Measurements from ENCODE around the gene DPYSL4. TPM values are rescaled to one million over a fixed set of nuclear protein-coding genes. Genes with fewer than 3 reads are reported as not detected.
"Not testable (repeated sequence)": the region's sequence is repeated elsewhere in the genome, so short reads cannot be mapped to it uniquely, and the experiment has no call there.

Gene DPYSL4
- total RNA-seq, 1 donor from 2014 or later: 0.99 TPM

- no peak for DNase-seq
Measured at GRCh38 chr10:132207536-132208461, 21.1 kb downstream of the DPYSL4 start.

GRCh38 chr10:132208462-132209050, 21.8 kb downstream of the DPYSL4 start:
- no peak for DNase-seq

DNA sequence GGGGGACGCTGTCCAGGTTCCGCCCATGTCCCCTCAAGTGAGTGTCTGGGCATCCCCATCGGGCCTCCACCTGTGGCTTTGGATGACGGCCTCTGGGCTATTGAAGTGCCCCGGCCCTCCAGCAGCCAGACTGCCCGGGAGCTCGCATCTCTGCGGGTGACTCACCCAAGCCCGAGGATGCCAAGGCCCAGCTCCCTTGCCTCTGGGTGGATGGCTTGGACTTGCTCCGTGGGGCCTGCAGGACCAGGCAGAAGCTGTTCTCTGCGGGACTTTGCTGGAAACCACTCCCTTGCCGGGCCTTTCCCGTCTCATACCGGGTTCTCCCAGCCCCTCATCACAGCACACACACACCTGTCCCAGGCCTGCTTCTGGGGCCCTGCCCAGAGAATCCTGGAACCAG, 22.4 kb downstream of the DPYSL4 start:
- DNase-seq: no peak

DNA sequence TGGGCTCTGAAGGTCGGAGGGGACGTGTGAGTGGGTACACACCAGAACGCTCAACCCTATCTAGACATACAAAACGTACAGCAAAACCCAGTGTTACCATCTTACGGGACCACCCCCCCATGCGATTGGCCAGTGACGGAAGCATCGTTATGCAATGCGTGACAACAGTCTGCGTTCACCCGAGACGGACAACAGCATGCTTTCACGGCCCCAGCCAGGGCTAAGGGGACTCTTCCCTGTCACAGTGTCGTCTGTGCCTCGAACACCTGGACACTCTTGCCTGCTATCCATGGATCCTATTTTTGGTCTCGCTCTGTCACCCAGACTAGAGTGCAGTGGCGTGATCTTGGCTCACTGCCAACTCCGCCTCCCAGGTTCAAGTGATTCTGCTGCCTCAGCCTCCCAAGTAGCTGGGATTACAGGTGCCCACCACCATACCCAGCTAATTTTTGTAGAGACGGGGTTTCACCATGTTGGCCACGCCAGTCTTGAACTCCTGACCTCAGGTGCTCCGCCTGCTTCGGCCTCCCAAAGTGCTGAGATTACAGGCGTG, 23.3 kb downstream of the DPYSL4 start:
- DNase-seq: no peak

DNA sequence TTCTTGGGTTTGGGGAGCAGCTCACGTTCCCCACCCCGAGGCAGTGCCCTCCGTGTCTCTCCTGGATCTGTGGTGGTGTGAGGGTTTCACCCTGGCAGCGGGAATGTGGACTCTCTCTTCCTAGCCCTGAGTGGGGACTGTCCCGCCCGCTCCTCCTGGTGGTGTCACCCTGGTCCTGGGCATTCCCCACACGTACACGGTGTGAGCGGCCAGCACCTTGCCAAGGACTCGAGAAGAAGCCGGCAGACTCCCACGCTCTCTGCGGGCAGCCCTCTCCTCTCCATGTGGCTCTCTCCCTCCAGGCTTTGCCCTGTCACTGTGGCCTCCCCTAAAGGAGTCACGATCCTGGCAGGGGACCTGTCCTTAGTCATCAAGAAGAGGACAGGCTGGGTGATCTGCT, 24.0 kb downstream of the DPYSL4 start:
- no peak for DNase-seq

DNA sequence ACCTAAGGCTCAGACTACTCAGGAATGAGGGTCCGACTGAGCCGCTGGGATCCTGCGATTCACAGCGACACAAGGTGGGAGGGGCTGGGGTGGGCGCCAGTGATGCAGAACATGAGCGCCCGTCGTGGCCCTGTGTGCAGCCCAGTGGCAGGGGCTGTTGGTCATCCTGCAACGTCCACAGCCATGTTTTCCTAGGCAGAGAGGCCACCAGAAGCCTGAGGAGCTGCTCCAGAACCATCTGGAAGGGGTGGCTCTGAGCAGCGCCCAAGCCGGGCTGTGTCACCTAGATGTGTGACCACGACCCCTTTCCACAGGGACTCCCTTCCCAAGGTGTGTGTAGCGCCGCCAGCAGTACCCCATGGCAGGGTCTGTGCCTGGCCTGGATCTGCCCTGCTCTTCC, 24.5 kb downstream of the DPYSL4 start:
- DNase-seq: no peak

- DNase-seq: no peak
Measured at GRCh38 chr10:132212816-132213215, 26.1 kb downstream of the DPYSL4 start.

- no peak for DNase-seq
Measured at GRCh38 chr10:132213917-132214316, 27.2 kb downstream of the DPYSL4 start.

- DNase-seq: not testable (repeated sequence)
Measured at GRCh38 chr10:132216441-132216840, 29.7 kb downstream of the DPYSL4 start.

DNA sequence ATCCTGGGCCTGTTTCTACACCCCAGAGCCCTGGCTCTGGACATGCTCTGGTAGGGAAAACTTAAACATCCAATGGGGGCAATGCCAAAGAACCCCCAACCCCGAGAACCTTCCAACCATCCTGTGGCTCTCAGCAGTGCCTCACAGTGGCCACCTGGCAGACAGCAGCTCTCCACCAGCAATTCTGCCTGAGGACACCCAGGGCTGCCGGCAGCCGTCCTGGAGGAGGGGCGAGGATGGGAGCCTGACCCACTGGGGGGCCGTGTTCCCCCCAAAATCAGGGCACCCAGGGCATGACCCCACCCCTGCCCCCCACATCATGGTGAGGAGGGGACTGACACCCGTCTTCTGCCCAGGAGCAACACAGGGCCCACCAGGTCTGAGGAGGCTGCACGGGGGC, 32.7 kb downstream of the DPYSL4 start:
- DNase-seq: no peak

- DNase-seq: no peak
Measured at GRCh38 chr10:132220061-132220460, 33.3 kb downstream of the DPYSL4 start.

GRCh38 chr10:132220996-132221395, 34.2 kb downstream of the DPYSL4 start:
- DNase-seq: not testable (repeated sequence)

DNA sequence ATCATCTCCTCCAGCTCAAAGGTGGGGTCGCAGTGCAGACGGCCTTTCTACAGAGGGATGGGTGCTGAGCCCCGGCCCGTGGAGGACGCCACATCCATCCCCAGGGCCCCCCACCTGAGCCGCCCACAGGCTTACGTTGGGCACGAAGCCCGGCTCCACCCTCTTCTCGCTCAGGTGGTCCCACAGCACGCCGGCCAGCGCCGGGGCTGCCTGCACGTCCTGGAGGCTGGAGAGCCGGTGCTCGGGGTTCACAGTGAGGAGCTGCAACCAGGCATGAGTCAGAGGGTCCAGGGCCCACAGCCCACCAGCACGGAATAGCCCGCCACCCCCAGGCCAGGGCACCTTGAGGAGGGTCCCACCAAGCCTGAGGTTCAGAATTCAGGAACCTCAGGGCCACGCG, 36.0 kb downstream of the DPYSL4 start:
- no peak for DNase-seq

DNA sequence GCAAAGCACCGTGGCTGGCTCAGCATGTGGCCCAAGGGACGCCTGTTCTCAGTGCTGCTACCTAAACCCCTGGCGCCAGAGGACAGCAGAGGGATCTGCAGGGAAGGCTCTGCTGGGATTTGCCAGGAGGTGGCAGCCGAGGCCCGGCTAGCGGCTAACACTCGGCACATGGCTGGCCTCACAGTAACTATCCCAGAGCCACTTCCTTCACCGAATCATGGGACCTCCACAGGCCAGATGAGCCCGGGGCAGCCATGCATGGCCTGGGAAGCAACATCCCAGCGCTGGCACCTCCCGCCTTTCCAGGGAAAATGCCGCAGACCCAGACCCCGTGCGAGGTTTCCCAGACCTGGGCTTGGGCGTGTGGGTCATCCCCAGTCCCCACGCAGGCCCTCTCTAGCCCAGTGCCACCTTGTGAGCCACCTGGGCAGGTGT, 36.4 kb downstream of the DPYSL4 start:
- peak; percentile 43 for DNase-seq

DNA sequence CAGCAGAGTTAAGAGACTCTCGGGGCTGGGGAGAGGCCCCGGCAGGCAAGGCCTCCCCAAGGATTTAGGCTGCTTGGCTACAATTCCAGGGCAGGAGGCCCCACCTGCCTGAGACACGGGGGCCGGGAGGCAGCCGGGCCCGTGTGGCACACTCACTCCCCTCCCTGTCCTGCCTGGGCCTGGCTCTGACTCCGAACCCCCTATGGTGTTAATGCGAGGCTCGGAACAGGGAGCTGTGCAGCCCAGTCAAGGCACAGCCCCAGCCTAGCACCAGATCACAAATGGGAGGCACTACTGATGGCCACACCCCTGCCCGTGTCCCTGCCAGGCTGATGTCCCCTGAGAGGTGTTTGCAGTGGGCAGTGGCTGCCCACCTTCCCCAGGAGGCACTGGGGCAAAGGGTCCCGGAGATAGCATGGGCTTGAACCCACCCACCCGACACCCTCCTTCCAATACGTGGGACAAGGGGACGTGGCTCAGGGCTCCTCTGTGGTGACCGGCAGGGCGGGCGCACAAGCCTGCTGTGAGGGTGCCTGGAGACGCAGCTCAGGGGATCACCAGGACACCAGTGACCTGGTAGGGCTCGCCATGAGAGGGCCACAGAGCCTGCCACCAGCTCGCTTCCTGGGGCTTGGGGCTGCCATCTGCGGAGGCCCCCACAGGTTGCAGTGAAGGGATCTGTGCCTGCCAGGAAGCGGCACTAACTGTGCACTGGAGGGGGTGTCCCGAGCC, 37.0 kb downstream of the DPYSL4 start:
- DNase-seq: no peak

- DNase-seq: no peak
Measured at GRCh38 chr10:132224343-132225072, 37.8 kb downstream of the DPYSL4 start.

- DNase-seq: no peak
Measured at GRCh38 chr10:132225073-132225848, 38.5 kb downstream of the DPYSL4 start.

DNA sequence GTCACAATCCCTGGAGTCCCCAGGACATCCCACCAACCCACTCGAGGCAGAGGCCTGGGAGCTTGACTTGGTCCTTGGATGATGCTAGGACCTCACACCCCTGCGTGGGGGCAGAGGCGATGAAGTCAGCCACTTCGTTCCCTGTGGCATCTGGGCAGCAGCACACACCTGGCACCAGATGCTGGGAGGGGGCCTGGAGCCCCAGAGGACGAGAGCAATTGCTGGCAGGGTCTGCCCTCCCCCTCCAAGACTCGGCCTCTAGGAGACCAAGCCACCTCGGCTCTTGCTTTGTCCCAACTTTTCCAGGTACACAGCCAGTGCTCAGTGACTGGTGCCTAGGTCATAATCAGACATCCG, 39.1 kb downstream of the DPYSL4 start:
- DNase-seq: no peak

DNA sequence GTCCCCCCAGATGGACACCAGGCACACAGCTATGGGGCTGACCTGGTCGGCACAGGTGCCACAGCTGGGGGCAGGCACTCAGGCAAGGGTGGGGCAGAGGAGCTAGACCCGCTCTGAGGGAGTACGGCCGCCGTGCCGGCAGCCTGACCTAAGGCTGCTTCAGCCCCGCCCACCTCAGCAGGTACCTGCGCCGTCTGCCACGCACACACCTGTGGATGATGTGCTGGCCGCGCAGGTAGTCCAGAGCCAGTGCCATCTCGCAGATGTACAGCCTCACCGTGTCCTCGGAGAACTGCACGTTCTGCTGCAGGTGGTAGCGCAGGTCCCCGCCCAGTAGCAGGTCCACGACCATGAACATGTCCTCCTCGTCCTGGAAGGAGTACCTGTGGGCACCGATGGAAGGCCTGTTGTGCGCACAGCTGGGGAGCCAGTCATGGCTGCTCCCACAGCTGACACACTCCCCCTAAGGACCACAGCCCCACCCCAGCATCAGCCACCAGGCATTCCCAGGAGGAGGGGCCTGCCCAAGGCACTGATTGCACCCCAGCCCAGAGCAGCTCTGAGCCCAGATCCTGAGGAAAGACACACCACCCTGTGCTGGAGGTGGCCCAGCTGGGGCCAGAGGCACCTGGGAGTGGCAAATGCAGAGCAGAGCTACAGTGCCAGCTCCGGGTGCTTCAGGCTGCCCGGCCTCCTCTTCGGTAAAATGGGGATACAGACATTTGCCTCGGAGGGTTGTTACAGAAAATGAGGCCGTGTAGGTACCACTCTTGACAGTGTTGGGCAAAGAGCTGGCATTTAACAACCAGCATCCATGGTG, 40.0 kb downstream of the DPYSL4 start:
- no peak for DNase-seq

DNA sequence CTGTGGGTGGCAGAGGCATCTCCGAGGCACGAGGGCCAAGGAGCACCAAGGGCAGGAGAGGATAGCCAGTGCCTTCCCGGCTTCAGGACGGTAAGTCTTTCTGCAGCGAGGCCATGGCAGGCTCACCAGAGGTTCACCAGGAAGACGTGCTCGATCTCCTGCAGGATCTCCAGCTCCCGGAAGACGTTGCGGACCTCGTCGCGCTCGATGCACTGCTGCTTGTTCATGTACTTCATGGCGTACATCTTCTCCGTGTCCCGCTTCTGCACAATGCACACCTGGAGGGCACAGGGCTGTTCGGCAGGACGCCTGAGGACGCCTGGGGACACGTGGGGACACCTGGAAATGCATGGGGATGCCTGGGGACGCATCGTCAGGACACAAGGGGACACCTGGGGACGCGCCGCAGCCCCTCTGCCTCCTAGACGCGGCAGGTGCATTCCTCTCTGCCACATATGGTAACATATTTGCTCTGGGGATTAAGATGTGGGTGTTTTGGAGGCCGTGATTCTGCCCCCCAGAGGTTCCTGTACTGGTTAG, 41.2 kb downstream of the DPYSL4 start:
- no peak for DNase-seq

All from skin of body (tissue), 2 donors.